HAP-1 (cell line): Measurements from ENCODE around the gene MIDN.
"Not testable (repeated sequence)": the region's sequence is repeated elsewhere in the genome, so short reads cannot be mapped to it uniquely, and the experiment has no call there.

Experiments
- DNase-seq, 2 experiments: peaks; one replicate each; pipeline ENCODE4 v3.0.0-alpha.2; 2016 to 2020; ENCODE audit warnings: low spot score in 2 of 2
- H3K27me3 ChIP-seq: fragments of 250-450 bp; sonication (Bioruptor Pico); 2 replicates; pipeline ENCODE4 v1.5.1; 2020; ENCODE audit warnings: low read depth, mild to moderate bottlenecking, moderate library complexity
- H3K36me3 ChIP-seq: fragments of 250-450 bp; sonication (Bioruptor Pico); replicated peaks from 2 replicates; pipeline ENCODE4 v1.5.1; 2020; ENCODE audit warnings: mild to moderate bottlenecking
- H3K4me1 ChIP-seq: fragments of 250-450 bp; sonication (Bioruptor Pico); 2 replicates; pipeline ENCODE4 v1.5.1; 2020; ENCODE audit warnings: mild to moderate bottlenecking
- H3K4me3 ChIP-seq: fragments of 250-450 bp; sonication (Bioruptor Pico); 2 replicates; pipeline ENCODE4 v1.5.1; 2020; ENCODE audit warnings: mild to moderate bottlenecking, moderate library complexity
- H3K9me3 ChIP-seq: fragments of 250-450 bp; sonication (Bioruptor Pico); 2 replicates; pipeline ENCODE4 v1.5.1; 2020; ENCODE audit warnings: mild to moderate bottlenecking, moderate library complexity
- in situ Hi-C: fragments of 300-500 bp; cut with MboI; formaldehyde crosslinking; loops from 3 replicates; pipeline ENCODE4 v1.14.3; 2020; ENCODE audit warnings: low sequenced_read_pairs, inconsistent platforms, mixed read lengths

Gene MIDN

DNA sequence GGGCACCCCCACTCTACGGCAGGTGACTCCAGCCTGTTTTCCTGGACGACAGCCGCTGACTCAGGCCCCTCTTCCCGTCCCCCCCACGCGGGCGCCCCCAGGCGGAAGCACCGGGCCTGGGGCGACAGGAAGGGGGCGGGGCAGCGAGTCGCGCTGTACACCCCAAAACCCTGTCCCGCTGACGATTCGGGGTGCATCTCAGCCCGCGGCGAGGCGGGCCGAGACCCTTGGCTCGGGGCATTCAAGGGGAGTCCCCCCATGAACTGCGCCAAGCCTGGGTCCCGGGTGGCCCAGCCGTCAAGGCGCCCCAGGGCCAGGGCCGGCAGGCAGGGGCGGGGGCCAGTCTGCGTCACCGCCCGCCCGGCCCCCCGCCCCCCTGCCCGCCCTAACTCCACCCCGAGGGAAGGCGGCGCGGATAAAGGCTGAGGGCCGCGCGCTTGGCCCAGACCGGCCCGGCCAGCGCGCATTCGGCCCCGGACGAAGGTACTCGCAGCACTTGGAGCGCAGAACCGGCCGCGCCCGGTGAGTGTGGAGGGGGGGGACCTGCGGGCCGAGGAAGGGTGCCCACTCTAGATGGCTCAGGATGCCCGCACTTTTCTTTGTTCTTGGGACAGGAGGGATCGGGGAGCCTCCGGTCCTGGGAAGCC, at the start of gene MIDN:
MIDN (plus strand) TSS at position 445 of the 647 bp plus-strand sequence. CDS start 1,714 bp downstream, outside the sequence.
- H3K4me1 ChIP-seq: peaks cover 15% of the 10 kb centered on the region
- H3K9me3 ChIP-seq: no peaks in the 10 kb centered on the region
- H3K36me3 ChIP-seq: peaks cover 26% of the 10 kb centered on the region
- H3K27me3 ChIP-seq: no peaks in the 10 kb centered on the region
- peak within 1 kb of the TSS; percentile 55 for H3K4me3 ChIP-seq
- peak; percentile 46 to 80 for DNase-seq
- in situ Hi-C loops: loop anchor here (10.0 kb wide), 1 partner anchor 323 kb away; the partner anchor contains the start of gene ARID3A

DNA sequence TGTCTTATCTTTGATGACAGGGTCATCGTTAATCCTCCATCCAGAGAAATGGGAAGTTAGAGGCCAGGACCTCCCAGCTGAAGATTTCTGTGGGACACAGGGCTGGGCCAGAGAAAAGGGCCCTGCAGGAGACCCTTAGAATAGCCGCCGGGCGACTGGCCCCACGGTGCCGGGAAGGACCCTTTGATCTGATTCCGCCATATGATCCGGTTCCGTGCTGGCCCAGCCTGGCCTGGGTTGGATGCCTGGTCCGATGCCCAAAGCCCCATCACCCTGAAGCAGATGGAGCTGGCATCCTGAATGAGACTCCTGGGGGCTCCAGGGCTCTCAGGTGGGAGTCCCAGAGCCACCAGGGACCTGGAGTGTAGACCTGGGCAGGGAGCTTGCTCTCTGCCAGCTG, 48.9 kb upstream of the MIDN start:
- no peak overlapping the region for H3K4me3 ChIP-seq
- in situ Hi-C loops: no loop called here
- no peaks in the 10 kb centered on the region for H3K36me3 ChIP-seq
- no peak for DNase-seq
- no peaks in the 10 kb centered on the region for H3K4me1 ChIP-seq
- H3K9me3 ChIP-seq: no peaks in the 10 kb centered on the region
- H3K27me3 ChIP-seq: no peaks in the 10 kb centered on the region

DNA sequence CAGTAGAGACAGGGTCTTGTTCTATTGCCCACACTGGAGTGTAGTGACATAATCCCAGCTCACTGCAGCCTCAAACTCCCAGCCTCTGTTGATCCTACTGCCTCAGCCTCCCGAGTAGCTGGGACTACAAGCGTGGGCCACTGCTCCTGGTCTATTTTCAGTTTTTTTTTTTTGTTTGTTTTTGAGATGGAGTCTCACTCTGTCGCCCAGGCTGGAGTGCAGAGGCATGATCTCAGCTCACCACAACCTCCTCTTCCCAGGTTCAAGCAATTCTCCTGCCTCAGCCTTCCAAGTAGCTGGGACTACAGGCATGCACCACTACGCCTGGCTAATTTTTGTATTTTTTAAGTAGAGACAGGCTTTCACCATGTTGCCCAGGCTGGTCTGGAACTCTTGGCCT, 47.8 kb upstream of the MIDN start:
- DNase-seq, H3K27me3 ChIP-seq, H3K4me1 ChIP-seq, H3K9me3 ChIP-seq, H3K36me3 ChIP-seq, H3K4me3 ChIP-seq: not testable (repeated sequence)
- in situ Hi-C loops: loop anchor here (5.0 kb wide), 1 partner anchor 93 kb away; no protein-coding TSS in a partner anchor

DNA sequence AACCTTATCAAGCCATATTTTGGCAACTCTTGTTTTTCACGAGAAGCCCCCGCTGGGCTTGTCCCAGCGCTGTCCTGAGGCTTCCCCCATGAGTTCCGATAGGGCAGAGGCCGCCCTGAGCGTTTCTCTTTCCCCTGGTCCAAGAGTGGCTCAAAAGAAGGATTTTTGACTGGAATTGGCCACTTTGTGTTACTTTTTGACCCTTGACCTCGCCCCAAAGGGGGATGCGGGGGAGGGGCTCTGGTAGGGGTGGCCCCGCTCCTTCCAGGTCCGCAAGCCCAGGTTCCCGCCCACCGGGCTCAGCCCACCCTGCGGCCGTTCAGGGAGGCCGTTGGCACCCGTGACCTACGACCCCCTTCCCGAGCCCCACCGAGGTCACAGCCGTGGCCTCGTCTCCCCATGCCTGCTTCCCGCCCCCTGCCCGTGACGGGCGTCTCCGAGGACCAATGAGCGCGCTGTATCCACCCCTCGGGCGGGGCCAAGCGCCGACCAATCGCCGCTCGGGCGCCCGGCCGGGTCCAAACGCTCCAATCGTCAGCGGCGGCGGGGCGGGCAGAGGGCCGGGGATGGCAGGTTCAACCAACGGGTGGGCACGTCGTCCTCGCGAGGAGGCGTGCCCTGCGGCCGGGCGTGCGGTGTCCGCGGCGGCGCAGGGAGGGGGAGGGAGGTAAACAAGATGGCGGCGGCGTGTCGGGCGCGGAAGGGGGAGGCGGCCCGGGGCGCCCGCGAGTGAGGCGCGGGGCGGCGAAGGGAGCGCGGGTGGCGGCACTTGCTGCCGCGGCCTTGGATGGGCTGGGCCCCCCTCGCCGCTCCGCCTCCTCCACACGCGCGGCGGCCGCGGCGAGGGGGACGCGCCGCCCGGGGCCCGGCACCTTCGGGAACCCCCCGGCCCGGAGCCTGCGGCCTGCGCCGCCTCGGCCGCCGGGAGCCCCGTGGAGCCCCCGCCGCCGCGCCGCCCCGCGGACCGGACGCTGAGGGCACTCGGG, 43.0 kb upstream of the MIDN start, which contains the start of gene STK11:
STK11 (plus strand) TSS at position 665 of the 986 bp plus-strand sequence. CDS start 1,136 bp downstream, outside the sequence.
- in situ Hi-C loops: no loop called here
- peaks cover 24% of the 10 kb centered on the region for H3K36me3 ChIP-seq
- peaks cover 3% of the 10 kb centered on the region for H3K4me1 ChIP-seq
- peak within 1 kb of the TSS; percentile 72 for H3K4me3 ChIP-seq
- peak; percentile 95 to 99 for DNase-seq
- no peaks in the 10 kb centered on the region for H3K9me3 ChIP-seq
- no peaks in the 10 kb centered on the region for H3K27me3 ChIP-seq

DNA sequence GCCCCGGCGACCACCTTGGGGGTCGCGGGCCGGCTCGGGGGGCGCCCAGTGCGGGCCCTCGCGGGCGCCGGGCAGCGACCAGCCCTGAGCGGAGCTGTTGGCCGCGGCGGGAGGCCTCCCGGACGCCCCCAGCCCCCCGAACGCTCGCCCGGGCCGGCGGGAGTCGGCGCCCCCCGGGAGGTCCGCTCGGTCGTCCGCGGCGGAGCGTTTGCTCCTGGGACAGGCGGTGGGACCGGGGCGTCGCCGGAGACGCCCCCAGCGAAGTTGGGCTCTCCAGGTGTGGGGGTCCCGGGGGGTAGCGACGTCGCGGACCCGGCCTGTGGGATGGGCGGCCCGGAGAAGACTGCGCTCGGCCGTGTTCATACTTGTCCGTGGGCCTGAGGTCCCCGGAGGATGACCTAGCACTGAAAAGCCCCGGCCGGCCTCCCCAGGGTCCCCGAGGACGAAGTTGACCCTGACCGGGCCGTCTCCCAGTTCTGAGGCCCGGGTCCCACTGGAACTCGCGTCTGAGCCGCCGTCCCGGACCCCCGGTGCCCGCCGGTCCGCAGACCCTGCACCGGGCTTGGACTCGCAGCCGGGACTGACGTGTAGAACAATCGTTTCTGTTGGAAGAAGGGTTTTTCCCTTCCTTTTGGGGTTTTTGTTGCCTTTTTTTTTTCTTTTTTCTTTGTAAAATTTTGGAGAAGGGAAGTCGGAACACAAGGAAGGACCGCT, 42.1 kb upstream of the MIDN start:
- H3K36me3 ChIP-seq: peaks cover 30% of the 10 kb centered on the region
- H3K27me3 ChIP-seq: no peaks in the 10 kb centered on the region
- H3K4me3 ChIP-seq: peak overlapping the region; percentile 72
- no peaks in the 10 kb centered on the region for H3K9me3 ChIP-seq
- H3K4me1 ChIP-seq: peaks cover 3% of the 10 kb centered on the region
- no peak for DNase-seq
- in situ Hi-C loops: no loop called here

- peaks cover 30% of the 10 kb centered on the region for H3K36me3 ChIP-seq
- in situ Hi-C loops: no loop called here
- H3K4me3 ChIP-seq: peak overlapping the region; percentile 72
- H3K4me1 ChIP-seq: peaks cover 3% of the 10 kb centered on the region
- no peaks in the 10 kb centered on the region for H3K27me3 ChIP-seq
- H3K9me3 ChIP-seq: no peaks in the 10 kb centered on the region
- DNase-seq: no peak
Measured at GRCh38 chr19:1206864-1207450, 41.4 kb upstream of the MIDN start.

DNA sequence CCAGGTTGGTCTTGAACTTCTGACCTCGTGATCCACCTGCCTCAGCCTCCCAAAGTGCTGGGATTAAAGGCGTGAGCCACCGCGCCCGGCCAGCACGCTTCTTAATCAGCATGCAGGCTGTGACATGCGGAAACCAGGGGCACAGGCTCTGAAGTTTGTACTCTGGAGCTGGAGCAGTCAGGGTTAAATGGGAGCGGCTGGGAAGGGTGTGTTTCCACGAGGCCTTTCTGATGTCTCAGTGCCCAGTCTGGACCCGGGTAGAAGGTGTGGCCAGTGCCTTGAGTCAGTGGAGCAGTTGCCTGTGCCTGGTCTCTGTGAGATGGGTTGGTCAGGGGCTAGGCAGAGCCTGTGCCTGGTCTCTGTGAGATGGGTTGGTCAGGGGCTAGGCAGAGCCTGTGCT, 39.6 kb upstream of the MIDN start:
- in situ Hi-C loops, H3K27me3 ChIP-seq, H3K9me3 ChIP-seq, H3K4me3 ChIP-seq, H3K4me1 ChIP-seq, DNase-seq: not testable (repeated sequence)
- H3K36me3 ChIP-seq: peaks cover 38% of the 10 kb centered on the region

DNA sequence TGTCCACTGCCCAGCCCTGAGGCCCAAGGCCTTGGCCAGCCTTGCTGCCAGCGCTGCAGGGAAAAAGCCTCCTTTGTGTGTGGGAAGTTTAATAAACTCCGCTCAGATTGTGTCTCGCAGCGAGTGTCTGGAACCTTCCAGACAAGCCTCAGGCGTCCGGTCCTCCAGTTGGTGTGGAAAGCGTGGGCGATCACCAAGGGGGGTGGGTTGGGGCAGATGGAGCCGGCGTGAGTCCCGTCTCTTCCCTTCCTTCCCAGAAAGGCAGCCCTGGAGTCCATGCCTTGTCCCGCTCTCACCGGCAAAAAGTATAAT, 38.2 kb upstream of the MIDN start:
- Histone ChIP-seq H3K36me3 (peaks cover 38% of the 10 kb centered on the region), H3K4me1 (peaks cover under 1% of the 10 kb centered on the region), H3K27me3 (no peaks in the 10 kb centered on the region), H3K9me3 (no peaks in the 10 kb centered on the region), H3K4me3 (no peak overlapping the region)
- peak in 1 of 2 experiments; percentile 14 for DNase-seq
- in situ Hi-C loops: no loop called here

DNA sequence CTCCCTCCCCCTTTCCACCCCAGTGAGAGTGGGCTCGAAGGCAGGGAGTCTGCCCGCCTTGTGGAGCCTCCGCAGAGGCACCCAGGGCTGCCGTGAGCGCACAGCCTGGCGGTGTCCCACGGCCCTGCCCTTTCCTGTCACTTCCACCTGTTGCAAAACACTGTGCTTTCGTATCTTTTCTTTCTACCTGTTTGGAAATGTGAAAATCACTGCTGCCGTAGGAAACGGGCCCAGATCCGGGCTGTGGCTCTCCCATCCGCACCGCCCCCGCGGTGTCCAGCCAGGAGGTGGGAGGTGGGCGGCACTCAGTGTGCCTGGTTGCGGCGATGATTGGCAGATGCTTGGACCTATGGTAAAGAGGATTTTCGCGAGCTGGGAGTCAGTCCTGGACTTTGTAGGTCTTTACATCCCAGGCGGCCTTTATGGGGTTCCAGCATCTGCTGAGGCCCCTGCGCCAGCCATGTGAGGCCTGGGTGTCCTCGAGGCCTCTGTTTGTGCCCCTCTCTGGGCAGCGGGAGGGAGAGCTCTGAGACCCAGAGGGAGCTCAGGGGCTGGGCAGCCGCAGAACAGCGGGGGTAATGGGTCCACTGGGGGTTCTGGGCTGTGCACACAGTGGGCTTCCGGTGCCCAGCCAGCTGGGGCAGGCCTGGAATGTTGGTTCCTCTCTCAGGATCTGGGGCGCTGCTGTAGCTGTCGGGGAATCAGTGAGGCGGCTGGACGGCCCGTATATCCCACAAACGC, 36.7 kb upstream of the MIDN start:
- DNase-seq: peak in 1 of 2 experiments; percentile 56
- no peaks in the 10 kb centered on the region for H3K27me3 ChIP-seq
- H3K9me3 ChIP-seq: no peaks in the 10 kb centered on the region
- H3K4me3 ChIP-seq: no peak overlapping the region
- no peaks in the 10 kb centered on the region for H3K4me1 ChIP-seq
- in situ Hi-C loops: no loop called here
- peaks cover 38% of the 10 kb centered on the region for H3K36me3 ChIP-seq

GRCh38 chr19:1213391-1214286, 34.7 kb upstream of the MIDN start:
- H3K27me3 ChIP-seq: no peaks in the 10 kb centered on the region
- no peak for DNase-seq
- H3K36me3 ChIP-seq: peaks cover 34% of the 10 kb centered on the region
- in situ Hi-C loops: no loop called here
- H3K9me3 ChIP-seq: no peaks in the 10 kb centered on the region
- no peaks in the 10 kb centered on the region for H3K4me1 ChIP-seq
- H3K4me3 ChIP-seq: no peak overlapping the region

DNA sequence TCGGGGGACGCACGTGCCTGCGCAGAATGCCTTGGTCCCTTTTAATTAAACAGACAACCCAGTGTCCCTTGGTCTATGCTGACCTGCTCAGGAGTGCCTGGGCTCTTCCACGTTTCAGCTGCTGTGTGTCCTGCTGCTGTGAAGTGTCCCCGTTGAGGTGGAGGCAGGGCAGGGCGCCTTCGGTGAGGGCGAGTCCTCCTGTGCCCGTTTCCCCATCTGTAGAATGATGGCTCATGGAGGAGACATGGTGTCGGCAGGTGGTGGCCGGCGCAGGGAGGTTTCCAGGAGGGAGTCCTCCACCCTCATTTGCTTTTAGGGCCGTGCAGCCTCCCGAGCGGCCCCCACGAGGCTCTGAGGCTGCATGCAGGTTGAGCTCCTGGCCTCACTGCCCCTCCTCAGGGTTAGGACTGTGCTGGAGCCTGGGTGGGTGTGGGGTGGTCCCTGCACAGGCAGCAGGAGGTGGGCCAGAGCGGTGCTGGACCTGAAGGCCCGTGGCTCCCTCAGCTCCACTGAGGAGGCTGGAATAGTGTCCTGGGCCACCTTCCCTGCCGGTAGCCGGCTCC, 34.0 kb upstream of the MIDN start:
- Histone ChIP-seq H3K36me3 (peaks cover 28% of the 10 kb centered on the region), H3K4me3 (no peak overlapping the region), H3K27me3 (no peaks in the 10 kb centered on the region), H3K4me1 (no peaks in the 10 kb centered on the region), H3K9me3 (no peaks in the 10 kb centered on the region)
- in situ Hi-C loops: no loop called here
- no peak for DNase-seq
